Measurements from ENCODE around the gene DNAL1. TPM values are rescaled to one million over a fixed set of nuclear protein-coding genes. Genes with fewer than 3 reads are reported as not detected.

The DNAL1 gene
- total and polyA plus RNA-seq, 4 donors, result 5.7 to 17.2 (median 12.4) TPM

DNA sequence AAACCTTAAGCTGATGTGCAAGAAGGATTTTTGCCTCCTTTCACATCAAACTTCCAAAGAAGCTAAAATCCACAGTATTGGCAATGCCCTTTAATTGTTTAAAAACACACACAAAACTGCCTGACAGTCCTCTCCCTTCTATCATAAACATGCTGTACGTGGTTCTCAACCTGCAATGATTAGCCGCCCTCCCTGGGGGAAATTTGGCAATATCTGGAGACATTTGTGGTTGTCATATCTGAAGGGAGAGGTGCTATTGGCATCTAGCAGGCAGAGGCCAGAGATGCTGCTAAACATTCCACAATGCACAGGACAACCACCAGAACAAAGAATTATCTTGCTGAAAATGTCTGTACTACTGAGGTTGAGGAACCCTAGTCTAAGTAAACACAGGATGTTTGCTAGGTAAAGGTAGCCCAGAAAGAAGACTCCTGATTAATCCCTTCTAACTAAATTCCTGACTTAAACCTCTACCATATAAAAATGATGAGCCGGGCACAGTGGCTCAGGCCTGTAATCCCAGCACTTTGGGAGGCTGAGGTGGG is 31.3 kb upstream of the DNAL1 start:
- DNase-seq (no peak), ATAC-seq (ENCODE audit: low FRiP score) (no peak)
- Histone ChIP-seq H3K4me1 (ENCODE audit: control insufficient read depth in 1 of 2, insufficient read depth in 2 of 2, low read length in 2 of 2) (no peaks in the 10 kb centered on the region), H3K4me3 (ENCODE audit: low read length in 2 of 2) (peak overlapping the region in 1 of 2 donors; percentile 74), H3K36me3 (ENCODE audit: control insufficient read depth in 1 of 2, insufficient read depth in 2 of 2, low read length in 1 of 2) (no peaks in the 10 kb centered on the region), H3K27me3 (ENCODE audit: control insufficient read depth in 1 of 2, insufficient read depth in 2 of 2, low read length in 1 of 2) (no peaks in the 10 kb centered on the region), H3K9me3 (ENCODE audit: control insufficient read depth, low read length) (no peaks in the 10 kb centered on the region), H3K27ac (ENCODE audit: low read depth in 1 of 2, low read length in 2 of 2) (no peak overlapping the region)
- intact Hi-C loops (cut with DNase I), result loop anchor here in 1 of 2 donors (10.0 kb wide), 1 partner anchor 49 kb away; the partner anchor contains the start of gene ACOT2
- 82 to 91% methylated on average over 3 of the region's 3 CpGs for WGBS, 2 donors

DNA sequence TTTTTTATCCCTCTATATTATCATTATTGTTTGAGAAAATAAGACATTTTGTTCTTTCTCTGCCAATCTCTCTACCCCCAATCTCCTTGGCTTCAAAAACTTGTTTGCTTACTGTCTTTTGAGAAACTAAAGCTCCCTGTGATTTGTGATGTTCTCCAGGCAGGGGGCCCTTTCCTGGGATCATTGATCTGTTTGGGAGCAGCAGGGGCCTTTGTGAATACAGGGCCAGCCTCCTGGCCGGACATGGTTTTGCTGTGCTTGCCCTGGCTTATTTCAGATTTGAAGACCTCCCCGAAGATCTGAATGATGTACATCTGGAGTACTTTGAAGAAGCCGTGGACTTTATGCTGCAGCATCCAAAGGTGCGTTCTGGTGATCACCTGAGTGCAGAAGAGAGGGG is 28.0 kb upstream of the DNAL1 start:
- intact Hi-C loops (cut with DNase I), result loop anchor here in 1 of 2 donors (10.0 kb wide), 1 partner anchor 52 kb away; the partner anchor contains the start of gene ACOT2
- WGBS, 2 donors, result 71 to 77% methylated on average over 4 of the region's 4 CpGs
- H3K36me3 ChIP-seq (ENCODE audit: control insufficient read depth in 1 of 2, insufficient read depth in 2 of 2, low read length in 1 of 2), result no peaks in the 10 kb centered on the region
- no peak overlapping the region for H3K27ac ChIP-seq (ENCODE audit: low read depth in 1 of 2, low read length in 2 of 2)
- no peaks in the 10 kb centered on the region for H3K4me1 ChIP-seq (ENCODE audit: control insufficient read depth in 1 of 2, insufficient read depth in 2 of 2, low read length in 2 of 2)
- DNase-seq (no peak), ATAC-seq (ENCODE audit: low FRiP score) (no peak)
- no peaks in the 10 kb centered on the region for H3K27me3 ChIP-seq (ENCODE audit: control insufficient read depth in 1 of 2, insufficient read depth in 2 of 2, low read length in 1 of 2)
- H3K9me3 ChIP-seq (ENCODE audit: control insufficient read depth, low read length), result no peaks in the 10 kb centered on the region
- H3K4me3 ChIP-seq (ENCODE audit: low read length in 2 of 2), result no peak overlapping the region

DNA sequence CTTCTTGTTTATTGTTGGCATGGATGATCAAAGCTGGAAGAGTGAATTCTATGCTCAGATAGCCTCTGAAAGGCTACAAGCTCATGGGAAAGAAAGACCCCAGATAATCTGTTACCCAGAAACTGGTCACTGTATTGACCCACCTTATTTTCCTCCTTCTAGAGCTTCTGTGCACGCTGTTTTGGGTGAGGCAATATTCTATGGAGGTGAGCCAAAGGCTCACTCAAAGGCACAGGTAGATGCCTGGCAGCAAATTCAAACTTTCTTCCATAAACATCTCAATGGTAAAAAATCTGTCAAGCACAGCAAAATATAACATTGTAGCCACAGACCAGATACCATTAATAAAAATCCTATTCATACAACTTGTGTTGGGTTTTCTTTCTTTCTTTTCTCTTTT is 25.3 kb upstream of the DNAL1 start:
- Histone ChIP-seq H3K4me3 (ENCODE audit: low read length in 2 of 2) (no peak overlapping the region), H3K27ac (ENCODE audit: low read depth in 1 of 2, low read length in 2 of 2) (no peak overlapping the region), H3K36me3 (ENCODE audit: control insufficient read depth in 1 of 2, insufficient read depth in 2 of 2, low read length in 1 of 2) (no peaks in the 10 kb centered on the region), H3K4me1 (ENCODE audit: control insufficient read depth in 1 of 2, insufficient read depth in 2 of 2, low read length in 2 of 2) (no peaks in the 10 kb centered on the region), H3K9me3 (ENCODE audit: control insufficient read depth, low read length) (no peaks in the 10 kb centered on the region), H3K27me3 (ENCODE audit: control insufficient read depth in 1 of 2, insufficient read depth in 2 of 2, low read length in 1 of 2) (no peaks in the 10 kb centered on the region)
- ATAC-seq (ENCODE audit: low FRiP score), result no peak
- WGBS, 2 donors, result 88 to 89% methylated on average over 1 of the region's 1 CpG
- no peak for DNase-seq
- intact Hi-C loops (cut with DNase I), result loop anchor here in 1 of 2 donors (10.0 kb wide), 1 partner anchor 55 kb away; the partner anchor contains the start of gene ACOT2

DNA sequence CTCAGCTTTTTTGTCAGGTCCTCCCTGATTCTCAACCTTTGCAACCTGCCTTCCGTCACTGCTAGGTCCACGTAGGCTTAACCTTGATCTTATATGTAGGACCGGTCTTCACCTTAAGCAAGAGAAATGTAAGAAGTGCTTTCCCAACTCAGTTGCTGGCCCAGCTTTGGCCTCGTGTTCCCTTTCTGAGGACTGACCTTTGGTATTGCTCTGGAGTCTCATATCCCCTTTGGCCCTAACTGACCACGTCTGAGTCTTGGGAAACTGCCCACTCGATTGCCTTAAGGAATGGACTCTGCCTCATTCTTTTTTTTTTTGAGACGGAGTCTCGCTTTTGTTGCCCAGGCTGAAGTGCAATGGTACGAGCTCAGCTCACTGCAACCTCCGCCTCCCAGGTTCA is 24.5 kb upstream of the DNAL1 start:
- Histone ChIP-seq H3K4me3 (ENCODE audit: low read length in 2 of 2) (no peak overlapping the region), H3K27ac (ENCODE audit: low read depth in 1 of 2, low read length in 2 of 2) (no peak overlapping the region), H3K4me1 (ENCODE audit: control insufficient read depth in 1 of 2, insufficient read depth in 2 of 2, low read length in 2 of 2) (no peaks in the 10 kb centered on the region), H3K36me3 (ENCODE audit: control insufficient read depth in 1 of 2, insufficient read depth in 2 of 2, low read length in 1 of 2) (no peaks in the 10 kb centered on the region), H3K9me3 (ENCODE audit: control insufficient read depth, low read length) (no peaks in the 10 kb centered on the region), H3K27me3 (ENCODE audit: control insufficient read depth in 1 of 2, insufficient read depth in 2 of 2, low read length in 1 of 2) (no peaks in the 10 kb centered on the region)
- ATAC-seq (ENCODE audit: low FRiP score) (no peak), DNase-seq (no peak)
- WGBS, 2 donors, result 84 to 87% methylated on average over 10 of the region's 10 CpGs
- intact Hi-C loops (cut with DNase I), result no loop called here

DNA sequence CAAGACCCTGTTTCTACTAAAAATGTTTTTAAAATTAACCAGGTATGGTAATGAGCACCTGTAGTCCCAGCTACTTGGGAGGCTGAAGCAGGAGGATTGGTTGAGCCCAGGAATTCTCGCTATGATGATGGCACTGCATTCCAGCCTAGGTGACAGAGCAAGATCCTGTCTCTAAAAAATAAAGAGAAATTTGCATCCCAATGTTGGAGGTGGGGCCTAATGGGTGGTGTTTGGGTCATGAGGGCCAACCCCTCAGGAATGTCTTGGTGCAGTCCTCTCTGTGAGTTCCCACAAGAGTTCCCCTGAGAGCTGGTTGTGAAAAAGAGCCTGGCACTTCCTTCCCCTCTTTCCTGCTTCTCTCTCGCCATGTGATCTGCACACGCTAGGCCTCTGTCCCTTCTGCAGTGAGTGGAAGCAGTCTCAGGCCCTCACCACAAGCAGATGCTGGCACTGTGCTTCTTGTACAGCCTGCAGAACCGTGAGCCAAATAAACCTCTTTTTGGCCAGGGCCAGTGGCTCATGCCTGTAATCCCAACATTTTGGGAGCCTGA is 21.2 kb upstream of the DNAL1 start:
- DNase-seq (no peak), ATAC-seq (ENCODE audit: low FRiP score) (no peak)
- WGBS, 2 donors, result 92 to 93% methylated on average over 4 of the region's 4 CpGs
- Histone ChIP-seq H3K4me1 (ENCODE audit: control insufficient read depth in 1 of 2, insufficient read depth in 2 of 2, low read length in 2 of 2) (no peaks in the 10 kb centered on the region), H3K27me3 (ENCODE audit: control insufficient read depth in 1 of 2, insufficient read depth in 2 of 2, low read length in 1 of 2) (no peaks in the 10 kb centered on the region), H3K27ac (ENCODE audit: low read depth in 1 of 2, low read length in 2 of 2) (no peak overlapping the region), H3K9me3 (ENCODE audit: control insufficient read depth, low read length) (no peaks in the 10 kb centered on the region), H3K4me3 (ENCODE audit: low read length in 2 of 2) (no peak overlapping the region), H3K36me3 (ENCODE audit: control insufficient read depth in 1 of 2, insufficient read depth in 2 of 2, low read length in 1 of 2) (no peaks in the 10 kb centered on the region)
- intact Hi-C loops (cut with DNase I), result no loop called here

DNA sequence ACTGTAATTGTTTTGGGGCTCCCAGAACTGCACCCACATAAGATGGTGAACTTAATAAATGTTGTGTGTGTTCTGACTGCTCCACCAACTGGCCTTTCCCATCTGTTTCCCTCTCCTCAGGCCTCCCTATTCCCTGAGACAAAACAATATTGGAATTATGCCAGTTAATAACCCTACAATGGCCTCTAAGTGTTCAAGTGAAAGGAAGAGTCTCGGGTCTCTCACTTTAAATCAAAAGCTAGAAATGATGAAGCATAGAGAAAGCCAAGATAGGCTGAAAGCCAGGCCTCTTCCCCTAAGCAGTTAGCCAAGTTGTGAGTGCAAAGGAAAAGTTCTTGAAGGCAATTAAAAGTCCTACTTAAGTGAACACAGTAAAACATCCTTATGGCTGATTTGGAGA is 19.1 kb upstream of the DNAL1 start:
- H3K4me1 ChIP-seq (ENCODE audit: control insufficient read depth in 1 of 2, insufficient read depth in 2 of 2, low read length in 2 of 2), result no peaks in the 10 kb centered on the region
- intact Hi-C loops (cut with DNase I), result no loop called here
- DNase-seq (no peak), ATAC-seq (ENCODE audit: low FRiP score) (no peak)
- no peaks in the 10 kb centered on the region for H3K9me3 ChIP-seq (ENCODE audit: control insufficient read depth, low read length)
- H3K36me3 ChIP-seq (ENCODE audit: control insufficient read depth in 1 of 2, insufficient read depth in 2 of 2, low read length in 1 of 2), result no peaks in the 10 kb centered on the region
- H3K4me3 ChIP-seq (ENCODE audit: low read length in 2 of 2), result no peak overlapping the region
- H3K27ac ChIP-seq (ENCODE audit: low read depth in 1 of 2, low read length in 2 of 2), result no peak overlapping the region
- 83 to 86% methylated on average over 1 of the region's 1 CpG for WGBS, 2 donors
- no peaks in the 10 kb centered on the region for H3K27me3 ChIP-seq (ENCODE audit: control insufficient read depth in 1 of 2, insufficient read depth in 2 of 2, low read length in 1 of 2)

DNA sequence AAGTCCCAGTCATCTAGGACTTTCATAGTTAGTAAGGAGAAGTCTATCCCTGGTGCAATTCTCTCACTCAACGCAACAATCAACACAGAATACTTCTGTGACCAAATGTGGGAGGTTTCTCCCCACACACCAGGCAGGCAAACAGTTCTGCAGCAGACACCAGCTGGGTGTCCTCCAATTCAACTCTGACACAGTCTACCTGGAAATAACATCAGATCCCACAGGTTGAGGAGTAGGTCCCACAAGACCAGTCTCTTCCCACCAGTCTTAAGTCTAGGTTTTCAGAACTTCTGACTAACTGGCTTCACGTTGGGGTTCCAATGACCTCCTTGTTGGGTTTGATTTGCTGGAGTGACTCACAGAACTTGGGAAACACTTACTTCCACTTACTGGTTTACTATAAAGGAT is 17.6 kb upstream of the DNAL1 start:
- Histone ChIP-seq H3K27ac (ENCODE audit: low read depth in 1 of 2, low read length in 2 of 2) (no peak overlapping the region), H3K4me3 (ENCODE audit: low read length in 2 of 2) (no peak overlapping the region), H3K27me3 (ENCODE audit: control insufficient read depth in 1 of 2, insufficient read depth in 2 of 2, low read length in 1 of 2) (no peaks in the 10 kb centered on the region), H3K4me1 (ENCODE audit: control insufficient read depth in 1 of 2, insufficient read depth in 2 of 2, low read length in 2 of 2) (no peaks in the 10 kb centered on the region), H3K9me3 (ENCODE audit: control insufficient read depth, low read length) (no peaks in the 10 kb centered on the region), H3K36me3 (ENCODE audit: control insufficient read depth in 1 of 2, insufficient read depth in 2 of 2, low read length in 1 of 2) (no peaks in the 10 kb centered on the region)
- WGBS, 2 donors, result 95 to 96% methylated on average over 2 of the region's 2 CpGs
- intact Hi-C loops (cut with DNase I), result no loop called here
- no peak for DNase-seq
- no peak for ATAC-seq (ENCODE audit: low FRiP score)

DNA sequence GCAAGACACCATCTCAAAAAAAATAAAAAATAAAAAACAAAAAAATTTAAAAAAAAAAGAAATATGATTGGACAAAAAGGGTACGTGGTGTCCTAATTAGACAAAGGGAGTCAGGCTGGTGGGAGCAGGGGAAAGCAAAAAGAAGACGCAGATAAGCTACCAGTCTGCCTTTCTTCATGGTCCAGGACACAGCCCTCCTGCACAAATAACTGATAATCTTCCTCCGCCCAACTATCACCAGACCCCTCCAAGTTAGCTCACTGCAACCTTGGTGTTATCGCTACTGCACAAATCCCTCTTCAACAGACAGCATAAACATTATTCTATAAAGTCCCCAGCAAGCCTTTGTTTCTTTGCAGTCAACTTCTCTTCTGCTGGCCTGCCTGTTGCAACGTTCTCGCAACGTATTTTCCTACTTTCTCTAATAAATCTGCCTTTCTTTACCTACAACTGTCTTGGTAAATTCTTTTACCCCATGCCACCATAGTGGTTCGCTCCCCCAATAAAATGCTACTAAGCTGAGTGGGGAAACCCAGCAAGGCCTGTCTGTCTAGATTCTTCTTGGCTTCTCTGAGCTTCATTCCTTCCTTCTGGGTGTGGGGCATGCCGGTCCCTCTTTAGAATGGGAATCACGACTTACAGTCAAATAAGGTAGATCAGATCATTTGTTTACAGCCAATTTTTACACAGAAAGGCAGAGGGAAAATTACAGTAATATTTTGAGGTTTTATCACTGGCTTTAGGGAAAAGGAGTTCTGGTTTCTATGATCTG is 14.6 kb upstream of the DNAL1 start:
- no peaks in the 10 kb centered on the region for H3K4me1 ChIP-seq (ENCODE audit: control insufficient read depth in 1 of 2, insufficient read depth in 2 of 2, low read length in 2 of 2)
- H3K27me3 ChIP-seq (ENCODE audit: control insufficient read depth in 1 of 2, insufficient read depth in 2 of 2, low read length in 1 of 2), result no peaks in the 10 kb centered on the region
- H3K9me3 ChIP-seq (ENCODE audit: control insufficient read depth, low read length), result no peaks in the 10 kb centered on the region
- no peak overlapping the region for H3K27ac ChIP-seq (ENCODE audit: low read depth in 1 of 2, low read length in 2 of 2)
- DNase-seq, result no peak
- no peaks in the 10 kb centered on the region for H3K36me3 ChIP-seq (ENCODE audit: control insufficient read depth in 1 of 2, insufficient read depth in 2 of 2, low read length in 1 of 2)
- no peak overlapping the region for H3K4me3 ChIP-seq (ENCODE audit: low read length in 2 of 2)
- intact Hi-C loops (cut with DNase I), result no loop called here
- no peak for ATAC-seq (ENCODE audit: low FRiP score)
- WGBS, 2 donors, result 87 to 92% methylated on average over 10 of the region's 10 CpGs
